Lung (tissue), 12 donors: ENCODE data around the gene LMAN2. TPM values are rescaled to one million over a fixed set of nuclear protein-coding genes. Genes with fewer than 3 reads are reported as not detected.
A peak's percentile ranks its signal among the peaks of the same experiment; 100 is the strongest.

Experiments
- ATAC-seq: fragments of 200-7000 bp; cut with Tn5 transposase; one replicate; pipeline ENCODE4 v1.9.1; 2020; ENCODE audit warnings: moderate number of reproducible peaks; ENCODE audit not compliant: insufficient read depth, low FRiP score
- DNase-seq, 3 donors: peaks; one replicate each; pipeline ENCODE4 v3.0.0-alpha.2; 2013 to 2017
- H3K27ac ChIP-seq, 2 donors: one replicate each; pipeline ENCODE4 v1.5.1; 2013; ENCODE audit warnings: mild to moderate bottlenecking in 2 of 2, moderate library complexity in 2 of 2, control low read depth in 1 of 2, inconsistent platforms in 1 of 2, low read depth in 1 of 2, low read length in 1 of 2
- H3K27me3 ChIP-seq, 3 donors: one replicate each; pipeline ENCODE4 v1.5.1; 2013; ENCODE audit warnings: low read length in 2 of 3; ENCODE audit not compliant: control insufficient read depth in 3 of 3, insufficient read depth in 3 of 3
- H3K36me3 ChIP-seq, 4 donors: one replicate each; pipeline ENCODE4 v1.5.1; 2013; ENCODE audit warnings: low read length in 4 of 4, mild to moderate bottlenecking in 1 of 4, moderate library complexity in 1 of 4; ENCODE audit not compliant: control insufficient read depth in 4 of 4, insufficient read depth in 4 of 4
- H3K4me1 ChIP-seq, 5 donors: one replicate each; pipeline ENCODE4 v1.5.1; 2013; ENCODE audit warnings: low read length in 5 of 5, mild to moderate bottlenecking in 2 of 5, moderate library complexity in 1 of 5; ENCODE audit not compliant: control insufficient read depth in 5 of 5, insufficient read depth in 5 of 5
- H3K4me3 ChIP-seq: one replicate; pipeline ENCODE4 v1.5.1; 2013; ENCODE audit warnings: mild to moderate bottlenecking, control low read depth, moderate library complexity
- H3K9ac ChIP-seq, 2 donors: one replicate each; pipeline ENCODE4 v1.5.1; 2013; ENCODE audit warnings: low read length in 2 of 2, control low read depth in 1 of 2; ENCODE audit not compliant: insufficient read depth in 1 of 2
- H3K9me3 ChIP-seq, 4 donors: one replicate each; pipeline ENCODE4 v1.5.1; 2013; ENCODE audit warnings: low read length in 3 of 4, mild to moderate bottlenecking in 1 of 4, moderate library complexity in 1 of 4; ENCODE audit not compliant: control insufficient read depth in 4 of 4, insufficient read depth in 3 of 4
- WGBS, 2 donors: extraction: QIAGEN DNeasy Blood & Tissue Kit; methylation state at CpG; one replicate each; pipeline ENCODE4 v1.1.7; 2013; 5-methylcytosine and 5-hydroxymethylcytosine counted together
- polyA plus RNA-seq, 2 donors: library from polyadenylated mRNA; stranded (reverse); fragments of 200-250 nt; gene quantifications; one replicate each; pipeline ENCODE4 v1.2.1, GENCODE V29; 2013
- total RNA-seq, 2 donors: library from RNA; depleted of rRNA in 1 of 2; stranded (reverse); fragments of >200 nt in 1 of 2; gene quantifications; one replicate each; pipeline ENCODE4 v1.2.1, GENCODE V29; 2014 to 2021
- TF ChIP-seq, protein P1 (sequence below): IDR thresholded peaks from 2 replicates; pipeline ENCODE4 v1.5.1; 2012; ENCODE audit warnings: mild to moderate bottlenecking; ENCODE audit errors: control extremely low read depth, extremely low read depth
- donor health status: control.
- donor health status: control.
- donor health status: Bipolar disorder and iron deficiency.
- donor health status: healthy.
- donor health status: DM: yes; HTN: yes; CAD: no.

The LMAN2 gene
- total and polyA plus RNA-seq, 4 donors = 101 to 316 (median 181) TPM

DNA sequence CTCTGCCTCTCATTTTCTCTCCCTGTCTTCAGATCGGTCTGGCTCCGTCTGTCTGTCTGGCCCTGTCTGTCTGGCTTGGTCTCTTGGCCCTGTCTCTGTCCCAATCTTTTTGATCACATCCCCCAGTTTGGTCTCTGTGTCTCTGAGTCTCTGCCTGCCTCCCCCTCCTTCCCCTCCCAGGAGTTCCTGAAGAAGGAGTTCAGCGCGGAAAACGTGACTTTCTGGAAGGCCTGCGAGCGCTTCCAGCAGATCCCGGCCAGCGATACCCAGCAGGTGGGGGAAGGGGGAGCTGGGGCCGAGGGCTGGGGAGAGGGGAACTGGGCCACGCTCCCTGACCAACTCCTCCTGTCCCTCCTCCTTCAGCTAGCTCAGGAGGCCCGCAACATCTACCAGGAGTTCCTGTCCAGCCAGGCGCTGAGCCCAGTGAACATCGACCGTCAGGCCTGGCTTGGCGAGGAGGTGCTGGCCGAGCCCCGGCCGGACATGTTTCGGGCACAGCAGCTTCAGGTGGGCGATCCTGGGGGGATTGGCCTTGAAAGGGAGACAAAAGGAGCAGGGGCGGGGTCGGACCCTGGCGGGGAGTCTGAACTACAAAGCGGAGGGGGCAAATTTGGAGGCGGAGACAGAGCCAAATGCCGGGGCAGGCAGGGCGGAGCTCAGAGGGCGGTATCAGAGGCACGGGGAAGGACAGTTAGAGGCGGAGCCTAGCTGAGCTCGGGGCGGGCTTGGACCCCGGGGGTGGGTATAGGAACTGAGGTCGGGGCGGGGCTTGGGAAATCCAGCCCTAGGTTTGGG lies 15.3 kb upstream of the LMAN2 start:
- TF ChIP-seq, protein P1, sequence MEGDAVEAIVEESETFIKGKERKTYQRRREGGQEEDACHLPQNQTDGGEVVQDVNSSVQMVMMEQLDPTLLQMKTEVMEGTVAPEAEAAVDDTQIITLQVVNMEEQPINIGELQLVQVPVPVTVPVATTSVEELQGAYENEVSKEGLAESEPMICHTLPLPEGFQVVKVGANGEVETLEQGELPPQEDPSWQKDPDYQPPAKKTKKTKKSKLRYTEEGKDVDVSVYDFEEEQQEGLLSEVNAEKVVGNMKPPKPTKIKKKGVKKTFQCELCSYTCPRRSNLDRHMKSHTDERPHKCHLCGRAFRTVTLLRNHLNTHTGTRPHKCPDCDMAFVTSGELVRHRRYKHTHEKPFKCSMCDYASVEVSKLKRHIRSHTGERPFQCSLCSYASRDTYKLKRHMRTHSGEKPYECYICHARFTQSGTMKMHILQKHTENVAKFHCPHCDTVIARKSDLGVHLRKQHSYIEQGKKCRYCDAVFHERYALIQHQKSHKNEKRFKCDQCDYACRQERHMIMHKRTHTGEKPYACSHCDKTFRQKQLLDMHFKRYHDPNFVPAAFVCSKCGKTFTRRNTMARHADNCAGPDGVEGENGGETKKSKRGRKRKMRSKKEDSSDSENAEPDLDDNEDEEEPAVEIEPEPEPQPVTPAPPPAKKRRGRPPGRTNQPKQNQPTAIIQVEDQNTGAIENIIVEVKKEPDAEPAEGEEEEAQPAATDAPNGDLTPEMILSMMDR = no peak
- H3K9ac ChIP-seq = peak overlapping the region; percentile 14 to 68
- peaks cover 0 to under 1% (median 0%) of the 10 kb centered on the region in 4 donors for H3K36me3 ChIP-seq
- H3K27ac ChIP-seq = peak overlapping the region; percentile 54 to 78
- DNase-seq (peak; percentile 93 to 95 (median 93)), ATAC-seq (peak; percentile 75)
- H3K9me3 ChIP-seq = no peaks in the 10 kb centered on the region
- H3K4me3 ChIP-seq = peak overlapping the region; percentile 24
- 33 to 67% methylated on average over 36 of the region's 36 CpGs for WGBS, 2 donors
- H3K27me3 ChIP-seq = peaks cover 0 to 3% (median 2%) of the 10 kb centered on the region in 3 donors
- peaks cover 0 to 31% (median 6%) of the 10 kb centered on the region in 5 donors for H3K4me1 ChIP-seq

DNA sequence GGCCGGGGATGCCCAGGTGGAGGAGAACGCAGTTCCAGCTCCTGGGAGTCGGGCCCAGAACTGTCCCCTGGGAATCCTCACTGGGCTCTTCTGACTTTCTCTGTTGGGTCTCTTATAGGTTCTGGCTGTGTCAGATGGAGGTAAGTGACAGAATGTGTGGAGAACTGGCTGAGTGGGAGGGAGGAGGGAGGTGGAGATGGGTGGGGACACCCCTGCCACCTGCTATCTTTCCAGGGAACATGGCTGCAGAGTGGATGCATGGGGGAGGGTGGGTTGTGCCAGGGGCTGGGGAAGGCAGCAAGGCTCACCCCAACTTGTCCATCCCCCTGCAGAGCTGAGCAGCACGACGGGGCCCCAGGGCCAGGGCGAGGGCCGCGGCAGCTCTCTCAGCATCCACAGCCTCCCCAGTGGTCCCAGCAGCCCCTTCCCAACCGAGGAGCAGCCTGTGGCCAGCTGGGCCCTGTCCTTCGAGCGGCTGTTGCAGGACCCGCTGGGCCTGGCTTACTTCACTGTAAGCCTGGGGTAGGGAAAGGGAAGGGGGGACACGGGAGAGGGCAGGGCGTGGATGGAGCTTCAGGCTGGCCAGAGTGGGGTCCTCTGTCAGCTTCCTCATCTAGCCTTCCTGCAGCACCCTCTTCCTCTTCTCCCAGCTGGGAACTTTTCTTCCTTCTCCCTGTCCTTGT lies 14.5 kb upstream of the LMAN2 start:
- WGBS, 2 donors = 84 to 89% methylated on average over 14 of the region's 14 CpGs
- peak; percentile 36 to 47 (median 36) for DNase-seq
- peak overlapping the region in 1 of 2 donors; percentile 78 for H3K27ac ChIP-seq

DNA sequence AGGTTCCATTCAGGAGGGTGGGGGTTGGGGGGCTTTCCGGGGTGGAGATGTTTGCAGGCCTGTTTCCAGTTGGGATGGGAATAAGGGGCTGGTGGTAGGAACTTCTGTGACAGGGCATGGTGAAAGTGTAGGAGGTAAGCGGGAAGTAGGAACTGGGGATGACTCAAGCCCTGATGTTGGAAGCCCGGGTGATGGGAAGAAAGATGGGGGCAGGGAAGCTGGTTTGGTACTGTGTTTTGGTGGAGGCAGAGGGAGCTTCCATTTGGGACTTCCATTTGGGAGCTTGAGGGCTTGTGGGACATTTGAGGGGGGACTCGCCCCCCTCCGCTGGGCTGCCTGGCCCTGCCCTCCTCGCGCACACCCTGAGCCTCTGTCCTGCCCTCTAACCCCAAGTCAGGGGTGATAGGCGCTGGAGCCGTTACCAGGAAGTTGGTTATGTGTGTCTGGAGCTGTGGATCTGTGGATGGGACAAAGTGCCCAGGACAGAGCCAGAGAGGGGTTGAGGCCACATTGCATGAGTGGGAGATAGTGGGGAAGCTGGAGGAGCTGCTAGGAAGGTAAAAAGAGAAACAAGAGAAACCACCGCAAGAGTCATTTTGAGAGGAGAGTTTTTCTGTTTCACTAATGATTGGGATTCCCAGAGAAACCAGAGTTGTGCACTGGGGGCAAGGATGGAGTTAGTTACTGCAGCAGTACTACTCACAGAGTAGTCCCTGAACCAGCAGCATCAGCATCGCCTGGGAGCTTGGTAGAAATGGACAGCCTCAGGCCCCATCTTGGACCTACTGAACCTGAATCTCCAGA lies 12.9 kb upstream of the LMAN2 start:
- ATAC-seq (no peak), DNase-seq (no peak)
- H3K27ac ChIP-seq = no peak overlapping the region
- peaks cover 0 to 26% (median 6%) of the 10 kb centered on the region in 5 donors for H3K4me1 ChIP-seq
- H3K36me3 ChIP-seq = no peaks in the 10 kb centered on the region
- peaks cover 0 to 3% (median 2%) of the 10 kb centered on the region in 3 donors for H3K27me3 ChIP-seq
- 78 to 83% methylated on average over 11 of the region's 11 CpGs for WGBS, 2 donors
- no peak overlapping the region for H3K4me3 ChIP-seq
- H3K9me3 ChIP-seq = no peaks in the 10 kb centered on the region
- no peak overlapping the region for H3K9ac ChIP-seq
- TF ChIP-seq, protein P1 = no peak

More for the DNA sequence above, 14.5 kb upstream of the LMAN2 start:
- Histone ChIP-seq H3K27me3 (peaks cover 0 to 3% (median 2%) of the 10 kb centered on the region in 3 donors), H3K36me3 (no peaks in the 10 kb centered on the region), H3K9ac (peak overlapping the region; percentile 14 to 68), H3K4me3 (no peak overlapping the region), H3K4me1 (peaks cover 0 to 26% (median 6%) of the 10 kb centered on the region in 5 donors), H3K9me3 (no peaks in the 10 kb centered on the region)
- no peak for ATAC-seq
- TF ChIP-seq, protein P1 = no peak
